HepG2 (cell line): ENCODE measurements around the gene GIPC3. TPM values are rescaled to one million over a fixed set of nuclear protein-coding genes. Genes with fewer than 3 reads are reported as not detected.

Experiments used
- FOSL2 ChIP-seq: sonication (generic); formaldehyde crosslinking; IDR thresholded peaks from 2 replicates; pipeline ENCODE4 v1.4.0; 2020; ENCODE audit warnings: missing genetic modification reagents
- FOXJ3 ChIP-seq: sonication (generic); formaldehyde crosslinking; IDR thresholded peaks from 2 replicates; pipeline ENCODE4 v1.4.0; 2020; ENCODE audit warnings: missing genetic modification reagents, mild to moderate bottlenecking, borderline replicate concordance
- HNRNPK ChIP-seq: fragments of 200-400 bp; formaldehyde crosslinking; IDR thresholded peaks from 2 replicates; pipeline ENCODE4 v1.6.1; 2018; ENCODE audit warnings: low read length, low read depth, moderate library complexity, mild to moderate bottlenecking; ENCODE audit not compliant: poor library complexity, severe bottlenecking
- HOXA7 ChIP-seq: sonication (generic); formaldehyde crosslinking; IDR thresholded peaks from 2 replicates; pipeline ENCODE4 v1.8.1; 2022; ENCODE audit warnings: mild to moderate bottlenecking, missing genetic modification reagents, moderate library complexity
- KDM5B ChIP-seq: sonication (generic); formaldehyde crosslinking; IDR thresholded peaks from 2 replicates; pipeline ENCODE4 v1.4.0; 2020; ENCODE audit warnings: missing genetic modification reagents, mild to moderate bottlenecking, borderline replicate concordance
- KLF15 ChIP-seq: sonication (generic); formaldehyde crosslinking; IDR thresholded peaks from 2 replicates; pipeline ENCODE4 v1.8.1; 2023; ENCODE audit warnings: borderline replicate concordance, mild to moderate bottlenecking, inconsistent platforms, missing genetic modification reagents, mixed read lengths
- MED1 ChIP-seq: sonication (generic); formaldehyde crosslinking; IDR thresholded peaks from 2 replicates; pipeline ENCODE4 v1.4.0; 2020; ENCODE audit warnings: missing genetic modification reagents
- MTA1 ChIP-seq: sonication (generic); formaldehyde crosslinking; IDR thresholded peaks from 2 replicates; pipeline ENCODE4 v1.4.0; 2020; ENCODE audit warnings: missing genetic modification reagents, mild to moderate bottlenecking, borderline replicate concordance
- POLR2G ChIP-seq: fragments of 200-400 bp; formaldehyde crosslinking; IDR thresholded peaks from 2 replicates; pipeline ENCODE4 v1.6.1; 2018; ENCODE audit warnings: mild to moderate bottlenecking, low read depth, low read length, moderate library complexity
- PPARG ChIP-seq: conservative IDR thresholded peaks from 2 replicates; pipeline ENCODE4 v1.6.1; 2016; ENCODE audit warnings: missing biosample characterization, missing genetic modification reagents
- RFXAP ChIP-seq: sonication (generic); formaldehyde crosslinking; IDR thresholded peaks from 2 replicates; pipeline ENCODE4 v1.4.0; 2020; ENCODE audit warnings: missing genetic modification reagents, borderline replicate concordance
- SP140L ChIP-seq: sonication (generic); formaldehyde crosslinking; IDR thresholded peaks from 2 replicates; pipeline ENCODE4 v1.4.0; 2020; ENCODE audit warnings: missing genetic modification reagents, borderline replicate concordance
- STAG1 ChIP-seq: sonication (generic); formaldehyde crosslinking; IDR thresholded peaks from 2 replicates; pipeline ENCODE4 v1.4.0; 2020; ENCODE audit warnings: missing genetic modification reagents
- SUZ12 ChIP-seq: fragments of 150-350 bp; IDR thresholded peaks from 2 replicates; pipeline ENCODE4 v1.6.1; 2014; ENCODE audit warnings: low read depth, low read length
- TOPORS ChIP-seq: sonication (generic); formaldehyde crosslinking; IDR thresholded peaks from 2 replicates; pipeline ENCODE4 v1.8.0; 2023; ENCODE audit warnings: mild to moderate bottlenecking, missing genetic modification reagents
- ZFP36L1 ChIP-seq: sonication (generic); formaldehyde crosslinking; IDR thresholded peaks from 2 replicates; pipeline ENCODE4 v1.8.0; 2022; ENCODE audit warnings: mild to moderate bottlenecking, missing genetic modification reagents, moderate library complexity
- ZNF343 ChIP-seq: sonication (generic); formaldehyde crosslinking; IDR thresholded peaks from 2 replicates; pipeline ENCODE4 v1.4.0; 2020; ENCODE audit warnings: mild to moderate bottlenecking, missing genetic modification reagents
- ZNF552 ChIP-seq: sonication (generic); formaldehyde crosslinking; IDR thresholded peaks from 2 replicates; pipeline ENCODE4 v1.9.0; 2022; ENCODE audit warnings: missing genetic modification reagents, mild to moderate bottlenecking, borderline replicate concordance
- ZNF619 ChIP-seq: sonication (generic); formaldehyde crosslinking; IDR thresholded peaks from 2 replicates; pipeline ENCODE4 v1.4.0; 2020; ENCODE audit warnings: mild to moderate bottlenecking, missing genetic modification reagents
- ZNF710 ChIP-seq: sonication (generic); formaldehyde crosslinking; IDR thresholded peaks from 2 replicates; pipeline ENCODE4 v1.5.0; 2020; ENCODE audit warnings: mild to moderate bottlenecking, missing genetic modification reagents, borderline replicate concordance
- ZNF747 ChIP-seq: sonication (generic); formaldehyde crosslinking; IDR thresholded peaks from 2 replicates; pipeline ENCODE4 v1.8.1; 2023; ENCODE audit warnings: missing genetic modification reagents, mild to moderate bottlenecking, borderline replicate concordance
- ZSCAN9 ChIP-seq: IDR thresholded peaks from 2 replicates; pipeline ENCODE4 v1.6.1; 2016; ENCODE audit warnings: borderline replicate concordance
- polyA plus RNA-seq, 8 experiments: library from polyadenylated mRNA; depleted of rRNA in 3 of 8; stranded (reverse) in 7 of 8; unstranded in 1 of 8; fragments of >200 nt; fragmentation: Illumina TruSeq in 4 of 8; extraction: Trizol in 4 of 8; gene quantifications; 2 replicates each; pipeline versions ENCODE4 v1.2.1 to v1.2.3, GENCODE V29; 2011 to 2016; ENCODE audit warnings: low read depth in 4 of 8, missing spikeins in 1 of 8, mixed read lengths in 1 of 8; ENCODE audit not compliant: insufficient read depth in 1 of 8
- total RNA-seq, 5 experiments: library from RNA; depleted of rRNA; stranded (reverse); fragments of >200 nt; fragmentation: Illumina TruSeq; extraction: Trizol; gene quantifications; 2 replicates each; pipeline ENCODE4 v1.2.3, GENCODE V29; 2016; ENCODE audit warnings: low read depth in 1 of 5
- TF ChIP-seq, protein P1 (sequence below): IDR thresholded peaks from 2 replicates; pipeline ENCODE4 v1.6.1; 2012; ENCODE audit warnings: inconsistent platforms
- TF ChIP-seq, protein P2 (sequence below): sonication (generic); formaldehyde crosslinking; conservative IDR thresholded peaks from 2 replicates; pipeline ENCODE4 v1.8.1; 2023; ENCODE audit warnings: missing genetic modification reagents
- TF ChIP-seq, protein P3 (sequence below): sonication (generic); formaldehyde crosslinking; IDR thresholded peaks from 2 replicates; pipeline ENCODE4 v1.8.0; 2023; ENCODE audit warnings: mild to moderate bottlenecking, missing genetic modification reagents

The GIPC3 gene
- total and polyA plus RNA-seq, 2 of the 13 experiments (the other 11 are each of a cell fraction or from before 2014, with no cell fraction given), result 0.05 TPM; not detected in 1

DNA sequence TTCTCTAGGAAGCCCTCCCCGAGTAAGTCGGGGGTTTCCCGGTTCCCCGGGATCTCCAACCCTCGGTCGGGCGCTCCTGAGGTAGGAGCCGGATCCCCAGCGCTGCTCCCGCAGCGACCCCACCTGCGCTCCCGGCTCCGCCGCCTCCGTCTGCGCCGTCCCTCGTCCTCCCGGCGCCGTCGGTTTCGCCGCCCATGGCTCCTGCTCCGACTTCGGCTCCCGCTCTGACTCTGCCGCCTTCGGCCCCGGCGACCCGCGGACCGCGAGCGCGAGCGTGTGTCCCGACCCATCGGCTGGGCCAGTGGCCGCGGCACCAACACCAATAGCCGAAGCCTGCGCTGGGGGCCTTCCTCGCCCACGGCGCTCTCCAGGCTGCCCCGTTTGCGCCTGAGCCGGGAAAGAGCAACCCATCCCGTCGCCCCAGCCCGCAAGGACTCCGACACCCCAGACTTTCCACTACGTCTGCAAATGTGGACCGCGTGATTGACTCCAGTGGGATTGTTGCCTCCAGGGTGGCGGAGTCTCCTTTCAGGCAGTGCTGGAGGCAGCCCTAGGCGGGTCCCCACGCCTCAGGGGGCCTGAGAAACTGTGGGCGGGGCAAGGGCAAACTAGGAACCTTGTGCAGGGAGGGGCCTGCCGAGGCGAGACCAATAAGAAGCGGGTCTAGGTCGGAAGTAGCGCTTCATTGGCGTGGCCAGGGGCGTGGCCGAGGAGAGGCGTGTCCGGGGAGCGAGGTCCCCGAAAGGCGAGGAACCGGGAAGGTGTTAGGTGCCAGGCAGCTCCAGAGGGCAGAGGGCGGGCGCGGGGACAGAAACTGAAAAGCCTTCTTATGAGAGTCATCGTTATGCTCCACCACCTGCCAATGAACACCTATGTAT is 41.4 kb downstream of the GIPC3 start, which contains the start of gene CACTIN (continued):
- TF ChIP-seq POLR2G (peak; percentile 94), PPARG (no peak; the same call in 1 of the 2 replicates), TOPORS (CRISPR knock-in tag) (no peak), MED1 (CRISPR knock-in tag) (peak; percentile 59), HNRNPK (no peak), FOXJ3 (no peak), MTA1 (CRISPR knock-in tag) (no peak), KDM5B (peak; percentile 88; the same call in 1 of the 2 replicates), ZNF619 (CRISPR knock-in tag) (peak; percentile 83; the same call in 1 of the 2 replicates), SUZ12 (no peak), ZNF552 (peak; percentile 63; the same call in 1 of the 2 replicates), FOSL2 (CRISPR knock-in tag) (0 out of 2 replicates have a peak, but pooled peaks have one; percentile 24), HOXA7 (CRISPR knock-in tag) (no peak), ZNF747 (CRISPR knock-in tag) (peak; percentile 95), ZNF710 (CRISPR knock-in tag) (no peak), STAG1 (CRISPR knock-in tag) (no peak; the same call in 1 of the 2 replicates), ZSCAN9 (peak; percentile 77), KLF15 (CRISPR knock-in tag) (no peak), ZFP36L1 (CRISPR knock-in tag) (0 out of 2 replicates have a peak, but pooled peaks have one; percentile 24), SP140L (CRISPR knock-in tag) (0 out of 2 replicates have a peak, but pooled peaks have one; percentile 54), ZNF343 (peak; percentile 57; the same call in 1 of the 2 replicates), RFXAP (peak; percentile 80; the same call in 1 of the 2 replicates)
- TF ChIP-seq, protein P1, sequence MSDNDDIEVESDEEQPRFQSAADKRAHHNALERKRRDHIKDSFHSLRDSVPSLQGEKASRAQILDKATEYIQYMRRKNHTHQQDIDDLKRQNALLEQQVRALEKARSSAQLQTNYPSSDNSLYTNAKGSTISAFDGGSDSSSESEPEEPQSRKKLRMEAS, result peak; percentile 80
- TF ChIP-seq, protein P2, sequence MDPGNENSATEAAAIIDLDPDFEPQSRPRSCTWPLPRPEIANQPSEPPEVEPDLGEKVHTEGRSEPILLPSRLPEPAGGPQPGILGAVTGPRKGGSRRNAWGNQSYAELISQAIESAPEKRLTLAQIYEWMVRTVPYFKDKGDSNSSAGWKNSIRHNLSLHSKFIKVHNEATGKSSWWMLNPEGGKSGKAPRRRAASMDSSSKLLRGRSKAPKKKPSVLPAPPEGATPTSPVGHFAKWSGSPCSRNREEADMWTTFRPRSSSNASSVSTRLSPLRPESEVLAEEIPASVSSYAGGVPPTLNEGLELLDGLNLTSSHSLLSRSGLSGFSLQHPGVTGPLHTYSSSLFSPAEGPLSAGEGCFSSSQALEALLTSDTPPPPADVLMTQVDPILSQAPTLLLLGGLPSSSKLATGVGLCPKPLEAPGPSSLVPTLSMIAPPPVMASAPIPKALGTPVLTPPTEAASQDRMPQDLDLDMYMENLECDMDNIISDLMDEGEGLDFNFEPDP (CRISPR knock-in tag), result no peak
- TF ChIP-seq, protein P3, sequence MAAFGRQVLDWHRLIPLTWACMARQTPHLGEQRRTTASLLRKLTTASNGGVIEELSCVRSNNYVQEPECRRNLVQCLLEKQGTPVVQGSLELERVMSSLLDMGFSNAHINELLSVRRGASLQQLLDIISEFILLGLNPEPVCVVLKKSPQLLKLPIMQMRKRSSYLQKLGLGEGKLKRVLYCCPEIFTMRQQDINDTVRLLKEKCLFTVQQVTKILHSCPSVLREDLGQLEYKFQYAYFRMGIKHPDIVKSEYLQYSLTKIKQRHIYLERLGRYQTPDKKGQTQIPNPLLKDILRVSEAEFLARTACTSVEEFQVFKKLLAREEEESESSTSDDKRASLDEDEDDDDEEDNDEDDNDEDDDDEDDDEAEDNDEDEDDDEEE (CRISPR knock-in tag), result peak; percentile 84; the same call in 1 of the 2 replicates
